GM21528 (cell line): ENCODE measurements around the gene GAB1.

Source experiments
- ATAC-seq: cut with Tn5 transposase; IDR thresholded peaks from one replicate; pipeline ENCODE4 v1.9.1; 2021; ENCODE audit warnings: mild to moderate bottlenecking, moderate library complexity; ENCODE audit not compliant: unreplicated experiment, low FRiP score

The GAB1 gene

GRCh38 chr4:143383005-143383574 lies 46.4 kb downstream of the GAB1 start:
- ATAC-seq, result no peak

DNA sequence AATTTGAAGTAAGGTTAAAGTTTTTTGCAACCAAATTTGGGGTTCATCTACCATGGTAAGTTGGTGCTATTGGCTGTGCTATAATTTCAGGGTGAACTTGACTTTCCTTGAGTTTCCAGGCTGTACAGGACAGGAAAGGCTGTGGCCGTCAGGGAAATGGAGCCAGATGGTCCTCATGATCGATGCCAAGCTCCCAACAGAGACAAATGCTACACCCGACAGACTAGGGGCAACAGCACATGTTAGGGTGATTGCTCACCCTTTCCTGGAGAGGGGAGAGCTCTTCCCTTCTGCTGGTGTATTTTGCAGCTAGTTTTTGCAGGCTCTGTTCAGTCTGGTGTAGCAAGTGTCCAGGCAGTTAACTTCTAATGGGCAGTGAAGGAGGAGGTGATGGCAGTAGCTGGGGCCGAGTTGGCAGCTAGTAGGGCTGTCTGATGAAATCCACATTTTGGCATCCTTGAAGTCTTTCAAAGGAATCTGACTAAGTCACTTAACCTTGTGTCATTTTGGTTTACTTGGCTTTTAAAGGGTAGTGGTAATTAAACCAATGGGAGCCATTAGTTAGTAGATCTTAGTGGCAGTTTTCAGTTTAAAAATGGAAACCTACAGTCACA lies 47.8 kb downstream of the GAB1 start:
- ATAC-seq, result no peak

DNA sequence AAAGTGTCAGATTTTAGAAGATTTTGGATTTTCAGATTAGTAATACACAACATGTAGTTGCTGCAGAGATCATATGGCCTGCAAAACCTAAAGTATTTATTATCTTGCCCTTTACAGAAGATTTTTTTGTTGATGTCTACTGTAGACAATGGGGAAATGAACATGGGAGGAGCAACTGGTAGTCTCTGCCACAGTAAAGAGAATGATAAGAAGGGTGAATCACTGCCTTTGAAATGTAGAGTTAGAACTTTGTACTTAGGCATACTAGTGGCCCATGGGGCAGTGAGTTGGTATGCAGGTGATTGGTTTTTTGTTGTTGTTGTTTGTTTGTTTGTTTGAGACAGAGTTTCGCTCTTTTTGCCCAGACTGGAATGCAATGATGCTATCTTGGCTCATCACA lies 50.1 kb downstream of the GAB1 start:
- no peak for ATAC-seq

GRCh38 chr4:143389579-143390195 lies 53.0 kb downstream of the GAB1 start:
- ATAC-seq, result no peak

DNA sequence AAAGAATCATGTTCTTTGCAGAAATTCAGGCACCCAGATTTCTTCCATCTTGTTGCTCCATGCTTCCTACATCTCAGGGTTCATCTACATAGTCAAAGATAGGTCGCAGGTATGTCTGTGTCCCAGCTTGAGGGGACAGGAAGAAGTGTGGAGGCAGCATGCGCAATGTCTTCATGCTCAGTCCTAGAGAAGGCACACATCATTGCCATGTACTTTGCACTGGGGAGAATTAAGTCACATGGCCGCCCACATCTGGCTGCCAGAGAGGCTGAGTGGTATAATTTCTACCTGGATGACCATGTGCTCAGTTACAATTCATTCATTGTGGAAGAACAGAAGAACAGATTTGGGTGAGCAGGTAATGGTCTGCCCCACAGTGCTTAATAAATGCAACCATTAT lies 54.1 kb downstream of the GAB1 start:
- ATAC-seq, result no peak

- ATAC-seq, result no peak
Measured at GRCh38 chr4:143391261-143391660, 54.6 kb downstream of the GAB1 start.

GRCh38 chr4:143391895-143392294 lies 55.2 kb downstream of the GAB1 start:
- no peak for ATAC-seq

DNA sequence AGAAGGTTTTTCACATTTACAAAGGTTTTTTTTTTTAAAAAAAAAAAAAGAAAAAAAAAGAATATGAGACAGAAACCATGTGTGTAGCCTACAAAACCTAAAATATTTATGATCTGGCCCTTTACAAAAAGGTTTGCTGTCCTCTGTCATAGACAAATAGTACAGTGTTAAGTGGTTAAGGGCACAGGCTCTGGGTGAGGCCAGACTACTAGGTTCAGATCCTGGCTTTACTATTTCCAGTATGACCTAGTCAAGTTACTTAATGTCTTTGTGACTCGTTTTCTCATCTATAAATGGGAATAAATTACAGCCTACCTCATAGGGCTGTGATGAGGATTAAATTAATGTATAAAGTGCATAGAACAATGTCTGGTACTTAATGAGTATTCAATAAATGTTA lies 56.5 kb downstream of the GAB1 start:
- no peak for ATAC-seq

- no peak for ATAC-seq
Measured at GRCh38 chr4:143394739-143395453, 58.2 kb downstream of the GAB1 start.

GRCh38 chr4:143396695-143397094 lies 60.0 kb downstream of the GAB1 start:
- no peak for ATAC-seq

DNA sequence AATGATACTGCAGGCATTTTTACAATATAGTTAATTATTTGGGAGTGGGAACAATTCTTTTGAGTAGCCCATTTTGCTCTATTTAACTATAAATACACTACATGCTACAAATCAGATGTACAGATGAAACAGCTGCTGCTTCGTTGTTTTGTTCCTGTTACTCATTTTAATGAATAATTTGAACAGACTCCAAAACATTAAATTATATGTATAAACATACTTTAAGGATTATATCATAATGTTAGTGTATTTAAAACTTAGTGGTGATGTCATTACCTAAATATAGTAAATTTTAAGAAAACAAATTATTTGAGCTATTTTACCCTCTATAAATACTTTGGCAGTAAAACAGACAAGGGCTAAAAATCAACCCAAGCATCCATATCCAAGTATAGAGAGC lies 60.7 kb downstream of the GAB1 start:
- no peak for ATAC-seq

DNA sequence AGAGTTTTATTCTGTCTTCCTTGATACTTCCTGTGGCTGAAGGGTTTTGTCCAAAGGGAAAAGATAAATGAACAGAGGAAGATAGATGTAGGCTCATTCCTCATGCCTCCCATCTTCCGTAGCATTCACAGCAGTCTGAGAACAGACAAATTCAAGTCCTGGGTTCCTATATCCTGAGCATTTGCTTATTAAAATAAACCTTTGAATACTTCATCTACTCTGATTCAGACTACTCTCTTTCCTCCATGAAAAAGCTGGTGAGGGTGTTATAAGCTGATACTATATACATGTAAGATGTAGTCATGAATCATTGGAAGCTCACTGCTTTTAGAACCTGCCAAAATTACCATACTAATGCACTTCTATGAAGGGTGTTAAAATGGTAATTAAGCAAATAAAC lies 61.2 kb downstream of the GAB1 start:
- no peak for ATAC-seq

GRCh38 chr4:143399113-143399949 lies 62.7 kb downstream of the GAB1 start:
- peak; percentile 61 for ATAC-seq

DNA sequence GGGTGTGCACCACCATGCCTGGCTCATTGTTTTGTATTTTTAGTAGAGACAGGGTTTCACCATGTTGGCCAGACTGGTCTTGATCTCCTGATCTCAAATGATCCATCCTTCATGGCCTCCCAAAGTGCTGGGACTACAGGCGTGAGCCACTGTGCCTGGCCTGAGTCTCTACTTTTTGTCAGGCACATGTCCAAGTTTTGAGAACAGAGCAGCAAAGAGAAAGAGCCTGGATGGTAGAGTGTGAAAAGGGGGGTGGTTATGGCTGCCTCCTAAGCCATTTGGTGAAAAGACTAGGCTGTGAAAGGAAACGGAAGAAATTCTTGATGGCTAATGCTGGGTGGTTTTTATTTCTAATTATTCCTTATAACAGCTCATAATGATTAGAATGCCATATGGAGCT lies 63.4 kb downstream of the GAB1 start:
- ATAC-seq, result no peak

GRCh38 chr4:143402776-143403552 lies 66.3 kb downstream of the GAB1 start:
- ATAC-seq, result no peak

GRCh38 chr4:143403553-143403820 lies 66.8 kb downstream of the GAB1 start:
- ATAC-seq, result no peak

GRCh38 chr4:143404555-143404954 lies 67.9 kb downstream of the GAB1 start:
- peak; percentile 93 for ATAC-seq

GRCh38 chr4:143405075-143405730 lies 68.5 kb downstream of the GAB1 start:
- ATAC-seq, result peak; percentile 33

GRCh38 chr4:143406523-143406922 lies 69.8 kb downstream of the GAB1 start:
- ATAC-seq, result no peak

DNA sequence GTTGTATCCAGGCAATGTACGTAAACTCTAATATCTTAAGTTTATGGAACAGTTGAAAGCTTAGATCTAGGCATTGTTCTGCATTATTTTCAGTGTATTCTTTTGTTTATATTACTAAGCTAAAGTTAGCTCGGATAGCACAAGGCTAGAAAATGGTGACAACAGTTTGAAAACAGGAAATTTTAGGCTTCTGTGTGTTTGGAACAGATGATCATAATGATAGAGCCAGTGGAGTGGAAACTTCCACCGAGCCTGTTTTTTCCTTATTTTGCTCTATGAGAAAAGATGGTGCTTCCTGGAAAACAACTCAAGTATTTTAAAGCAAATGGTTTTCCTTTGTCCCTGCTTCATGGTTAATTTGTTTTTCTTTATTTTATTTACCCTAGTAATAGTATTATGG lies 70.8 kb downstream of the GAB1 start:
- no peak for ATAC-seq
